Heart left ventricle (tissue), 16 donors: ENCODE measurements around the gene CTBP1. TPM values are rescaled to one million over a fixed set of nuclear protein-coding genes. Genes with fewer than 3 reads are reported as not detected.
A peak's percentile ranks its signal among the peaks of the same experiment; 100 is the strongest.

Experiments used
- ATAC-seq, 4 donors: fragments of 200-7000 bp; cut with Tn5 transposase; one replicate each; pipeline ENCODE4 v1.9.1; 2020 to 2022; ENCODE audit warnings: moderate library complexity in 4 of 4, mild to moderate bottlenecking in 3 of 4, moderate number of reproducible peaks in 1 of 4
- DNase-seq, 5 donors: peaks; one replicate each; pipeline ENCODE4 v3.0.0-alpha.2; 2020
- H3K27ac ChIP-seq, 12 donors: fragments of 200-600 bp; sonication (generic) in 4 of 12; one replicate each; pipeline versions ENCODE4 v1.5.0 to v1.8.0; 2016 to 2022; ENCODE audit warnings: mild to moderate bottlenecking in 2 of 12
- H3K27me3 ChIP-seq, 9 donors: fragments of 200-600 bp; sonication (generic) in 2 of 9; one replicate each; pipeline versions ENCODE4 v1.5.1 to v1.8.0; 2016 to 2022; ENCODE audit warnings: mild to moderate bottlenecking in 3 of 9
- H3K36me3 ChIP-seq, 9 donors: fragments of 200-600 bp; sonication (generic) in 2 of 9; one replicate each; pipeline versions ENCODE4 v1.5.0 to v1.8.0; 2018 to 2022; ENCODE audit warnings: mild to moderate bottlenecking in 2 of 9
- H3K4me1 ChIP-seq, 12 donors: fragments of 200-600 bp; sonication (generic) in 4 of 12; one replicate each; pipeline versions ENCODE4 v1.5.0 to v1.8.0; 2016 to 2022; ENCODE audit warnings: mild to moderate bottlenecking in 3 of 12
- H3K4me3 ChIP-seq, 12 donors: fragments of 200-600 bp; sonication (generic) in 4 of 12; one replicate each; pipeline versions ENCODE4 v1.5.0 to v1.8.0; 2017 to 2022; ENCODE audit warnings: mild to moderate bottlenecking in 9 of 12, moderate library complexity in 4 of 12
- H3K9me3 ChIP-seq, 12 donors: fragments of 200-600 bp; sonication (generic) in 4 of 12; one replicate each; pipeline versions ENCODE4 v1.5.0 to v1.8.0; 2016 to 2022; ENCODE audit warnings: mild to moderate bottlenecking in 1 of 12
- POLR2A ChIP-seq, 2 donors: fragments of 450-650 bp; IDR thresholded peaks; one replicate each; pipeline ENCODE4 v1.6.1; 2017; ENCODE audit warnings: antibody characterized with exemption in 2 of 2, mild to moderate bottlenecking in 2 of 2, moderate library complexity in 2 of 2
- WGBS, 4 donors: extraction: QIAGEN DNeasy Blood & Tissue Kit in 2 of 4; methylation state at CpG; one replicate each; pipeline versions ENCODE4 v1.1.5 to v1.1.7; 2013 to 2018; 5-methylcytosine and 5-hydroxymethylcytosine counted together
- intact Hi-C, 10 donors: fragments of 100-400 bp; cut with DNase I; formaldehyde crosslinking; loops; one replicate each; pipeline versions ENCODE4 v1.11.1 to v1.14.2; 2022
- polyA plus RNA-seq, 2 donors: library from polyadenylated mRNA; stranded (reverse); fragments of 200-250 nt; gene quantifications; one replicate each; pipeline ENCODE4 v1.2.3, GENCODE V29; 2013
- total RNA-seq, 9 donors: library from RNA; depleted of rRNA in 2 of 9; stranded (reverse); fragments of >200 nt in 2 of 9; fragmentation: NEBNext Ultra II Directional in 3 of 9; extraction: Animal tissue kit (Norgen Biotek cat#: 25700) in 3 of 9; gene quantifications; one replicate each; pipeline versions ENCODE4 v1.1.0 to v1.2.4, GENCODE V29; 2016 to 2023
- TF ChIP-seq, protein P1 (sequence below), 12 donors: fragments of 200-600 bp; sonication (generic) in 4 of 12; IDR thresholded peaks; one replicate each; pipeline versions ENCODE4 v1.5.0 to v1.8.0; 2018 to 2022; ENCODE audit warnings: antibody characterized with exemption in 12 of 12, mild to moderate bottlenecking in 5 of 12
- donor health status: ischemic (EF 13 %, LVEDD 7.1; RV severe dilation, severe dysfunction).
- donor health status: healthy with polysubstance abuse.
- donor health status: DM: no; HTN: yes; CAD: no.
- donor health status: DM: no; HTN: no; CAD: no.
- donor health status: ischemic (EF 25% LVEDD 6.9; RV normal size, moderate dysfunction).
- donor health status: ischemic (EF 25% LVEDD 5.7; RV mildly dilated, moderate dysfunction).
- donor health status: healthy.
- donor health status: DM: yes; HTN: yes; CAD: no.
- donor health status: ischemic (EF 35%, LVEDD 5.7; RV mildly dilated, moderate dysfunction).
- donor health status: nonischemic (EF 11% LVEDD 7.7; RV severe dilation, severe dysfunction).
- donor health status: DM: yes; HTN: yes; CAD: no.
- donor health status: PGD.
- donor health status: ischemic (EF 29% LVEDD 5.4; RV normal size, mild dysfunction).
- donor health status: nonischemic (EF 23%, LVEDD 6.1; RV moderate dilation, normal function).

The CTBP1 gene
- total and polyA plus RNA-seq, 11 donors, result 92.0 to 165 (median 128) TPM

DNA sequence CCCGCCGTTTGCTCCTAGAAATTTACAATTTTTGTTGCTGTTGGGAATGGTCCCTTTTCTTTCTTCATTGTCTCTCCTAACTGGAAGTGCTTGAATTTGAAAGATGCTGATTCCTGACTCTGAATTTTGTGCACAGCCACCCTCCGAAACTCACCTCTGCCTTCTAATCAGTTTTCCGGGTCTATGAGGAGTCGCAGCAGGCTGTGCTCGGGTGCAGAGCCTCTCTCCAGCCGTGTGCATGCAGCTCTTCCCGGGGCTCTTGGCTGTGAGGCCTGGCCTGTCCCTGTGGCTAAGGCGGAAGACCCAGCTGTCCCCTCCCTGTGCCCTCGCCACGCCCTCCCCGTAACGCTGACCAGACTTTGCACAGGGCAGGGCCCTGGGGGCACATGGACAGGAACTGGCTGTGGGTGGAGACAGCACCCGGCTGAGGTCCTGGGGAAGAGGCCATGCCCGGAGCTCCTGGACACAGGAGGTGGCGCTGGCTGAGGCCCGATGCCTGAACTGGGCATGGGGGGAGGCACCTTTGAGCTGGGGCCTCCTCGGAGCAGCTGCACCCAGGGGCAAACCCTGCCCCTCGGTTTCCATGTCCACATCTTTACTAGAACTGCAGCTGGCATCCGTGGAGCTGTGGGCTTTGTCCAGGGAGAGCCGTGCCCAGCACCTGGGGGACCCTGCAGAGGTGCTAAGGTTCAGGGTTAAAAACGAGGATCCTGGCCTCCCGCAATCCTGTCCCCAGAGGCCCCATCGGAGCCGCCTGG, 43.9 kb downstream of the CTBP1 start:
- no peak for ATAC-seq
- DNase-seq, result peak in 4 of 5 donors; percentile 21 to 54 (median 24)
- no peak overlapping the region for H3K27ac ChIP-seq
- H3K4me1 ChIP-seq, result peaks cover 1 to 70% (median 33%) of the 10 kb centered on the region in 12 donors
- H3K4me3 ChIP-seq, result no peak overlapping the region
- H3K27me3 ChIP-seq, result no peaks in the 10 kb centered on the region
- no peaks in the 10 kb centered on the region for H3K36me3 ChIP-seq
- no peaks in the 10 kb centered on the region for H3K9me3 ChIP-seq
- WGBS, 4 donors, result 79 to 92% (median 82%) methylated on average over 16 to 25 of the region's 25 CpGs
- intact Hi-C loops, result loop anchor here in 4 of 10 donors (5.0 kb wide), 3 partner anchors 33 to 42 kb away; partner anchors contain the start of genes SPON2 (in 2 of the 4) and CTBP1 (in 1 of the 4)
- TF ChIP-seq, protein P1, sequence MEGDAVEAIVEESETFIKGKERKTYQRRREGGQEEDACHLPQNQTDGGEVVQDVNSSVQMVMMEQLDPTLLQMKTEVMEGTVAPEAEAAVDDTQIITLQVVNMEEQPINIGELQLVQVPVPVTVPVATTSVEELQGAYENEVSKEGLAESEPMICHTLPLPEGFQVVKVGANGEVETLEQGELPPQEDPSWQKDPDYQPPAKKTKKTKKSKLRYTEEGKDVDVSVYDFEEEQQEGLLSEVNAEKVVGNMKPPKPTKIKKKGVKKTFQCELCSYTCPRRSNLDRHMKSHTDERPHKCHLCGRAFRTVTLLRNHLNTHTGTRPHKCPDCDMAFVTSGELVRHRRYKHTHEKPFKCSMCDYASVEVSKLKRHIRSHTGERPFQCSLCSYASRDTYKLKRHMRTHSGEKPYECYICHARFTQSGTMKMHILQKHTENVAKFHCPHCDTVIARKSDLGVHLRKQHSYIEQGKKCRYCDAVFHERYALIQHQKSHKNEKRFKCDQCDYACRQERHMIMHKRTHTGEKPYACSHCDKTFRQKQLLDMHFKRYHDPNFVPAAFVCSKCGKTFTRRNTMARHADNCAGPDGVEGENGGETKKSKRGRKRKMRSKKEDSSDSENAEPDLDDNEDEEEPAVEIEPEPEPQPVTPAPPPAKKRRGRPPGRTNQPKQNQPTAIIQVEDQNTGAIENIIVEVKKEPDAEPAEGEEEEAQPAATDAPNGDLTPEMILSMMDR (IDR thresholded peaks at IDR 0.05), result no peak
- TF ChIP-seq POLR2A (IDR thresholded peaks at IDR 0.05), result no peak

DNA sequence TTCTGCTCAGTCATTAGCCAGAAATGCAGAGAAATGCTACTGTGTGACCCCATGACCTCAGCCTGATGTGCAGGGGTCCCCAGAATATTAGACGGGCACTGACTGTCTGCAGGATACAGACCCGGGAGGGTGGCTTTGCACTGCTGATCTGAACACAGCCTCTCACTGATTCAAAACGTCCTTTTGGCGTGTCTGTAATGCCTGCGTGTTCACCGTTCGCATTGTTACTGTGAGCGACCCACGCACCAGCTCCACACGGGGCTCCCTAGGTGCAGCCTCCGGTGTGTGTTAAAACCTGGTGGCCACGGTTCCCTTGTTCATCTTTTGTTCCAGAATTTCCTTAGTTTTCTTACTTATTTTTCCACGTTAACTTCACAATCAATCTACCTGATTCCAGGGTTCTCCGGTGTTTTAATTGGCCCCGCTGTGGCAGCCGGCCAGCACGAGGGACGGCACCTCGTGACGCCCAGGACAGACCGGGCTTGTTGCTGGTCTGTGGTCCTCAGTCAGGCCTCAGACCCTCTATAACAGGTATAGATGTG, 44.6 kb downstream of the CTBP1 start:
- intact Hi-C loops, result no loop called here
- no peak overlapping the region for H3K4me3 ChIP-seq
- ATAC-seq (no peak), DNase-seq (no peak)
- 94 to 96% (median 95%) methylated on average over 21 of the region's 21 CpGs for WGBS, 4 donors
- no peaks in the 10 kb centered on the region for H3K36me3 ChIP-seq
- no peak for TF ChIP-seq POLR2A (IDR thresholded peaks at IDR 0.05)
- TF ChIP-seq, protein P1 (IDR thresholded peaks at IDR 0.05), result no peak
- peaks cover 0 to 66% (median 28%) of the 10 kb centered on the region in 12 donors for H3K4me1 ChIP-seq
- no peaks in the 10 kb centered on the region for H3K9me3 ChIP-seq
- no peak overlapping the region for H3K27ac ChIP-seq
- H3K27me3 ChIP-seq, result no peaks in the 10 kb centered on the region

DNA sequence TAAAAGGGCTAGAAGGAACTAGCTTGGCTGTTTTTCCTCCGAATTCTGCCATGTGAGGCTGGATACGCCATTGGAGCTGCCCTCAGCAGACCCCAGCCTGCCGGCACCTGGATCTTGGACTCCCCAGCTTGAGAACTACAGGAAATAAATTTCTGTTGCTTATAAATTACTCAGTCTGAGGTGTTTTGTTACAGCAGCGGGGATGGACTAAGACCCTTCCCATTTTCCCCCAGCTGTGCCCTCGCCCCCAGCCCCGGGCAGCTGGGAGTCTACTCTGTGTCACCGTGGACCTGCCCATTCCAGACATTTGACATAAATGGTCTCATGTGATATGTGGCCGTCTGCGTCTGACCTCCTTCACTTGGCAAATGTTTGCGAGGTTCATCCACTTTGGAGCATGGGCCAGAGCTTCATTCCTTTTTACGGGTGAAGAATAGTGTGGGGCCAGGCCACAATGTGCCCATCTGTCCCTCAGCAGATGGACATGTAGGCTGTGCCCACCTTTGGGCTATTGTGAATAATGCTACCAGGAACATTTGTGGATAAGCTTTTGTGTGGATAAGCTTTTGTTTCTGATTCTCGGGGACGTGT, 45.8 kb downstream of the CTBP1 start:
- Histone ChIP-seq H3K27me3 (no peaks in the 10 kb centered on the region), H3K36me3 (no peaks in the 10 kb centered on the region), H3K27ac (peak overlapping the region in 6 of 12 donors; percentile 50 to 86 (median 70)), H3K9me3 (no peaks in the 10 kb centered on the region), H3K4me3 (no peak overlapping the region), H3K4me1 (peaks cover 0 to 54% (median 16%) of the 10 kb centered on the region in 12 donors)
- TF ChIP-seq, protein P1 (IDR thresholded peaks at IDR 0.05), result no peak
- intact Hi-C loops, result no loop called here
- DNase-seq, result no peak
- 85 to 91% (median 88%) methylated on average over 13 of the region's 13 CpGs for WGBS, 4 donors
- no peak for ATAC-seq

DNA sequence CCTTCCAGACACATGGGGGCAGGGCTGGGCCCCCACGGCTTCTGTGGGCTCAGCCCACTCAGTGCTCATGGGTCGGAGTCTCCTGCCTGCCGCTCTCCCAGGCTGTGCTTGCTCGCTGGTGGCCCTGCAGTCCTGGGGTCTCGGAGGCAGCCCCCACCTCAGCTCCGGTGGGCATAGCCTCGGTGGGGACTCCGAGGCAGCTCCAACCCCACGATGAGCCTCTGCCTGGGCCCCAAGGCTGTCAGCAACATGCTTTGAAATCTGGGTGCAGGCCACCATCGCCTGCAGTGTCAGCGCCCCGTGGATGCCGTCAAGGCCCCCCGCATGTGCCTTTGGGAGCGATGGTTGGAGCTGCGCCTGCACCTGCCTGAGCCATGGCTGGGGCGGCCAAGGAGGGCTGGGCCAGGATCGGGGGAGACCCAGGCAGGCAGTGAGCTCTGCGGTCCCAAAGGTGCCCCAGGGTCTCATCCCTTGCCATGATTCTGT, 46.4 kb downstream of the CTBP1 start:
- peak in 2 of 5 donors; percentile 23 to 58 for DNase-seq
- H3K4me3 ChIP-seq, result no peak overlapping the region
- H3K27ac ChIP-seq, result peak overlapping the region in 11 of 12 donors; percentile 39 to 86 (median 65)
- no peaks in the 10 kb centered on the region for H3K36me3 ChIP-seq
- 80 to 95% (median 91%) methylated on average over 1 to 19 of the region's 19 CpGs for WGBS, 4 donors
- no peak for ATAC-seq
- no peaks in the 10 kb centered on the region for H3K9me3 ChIP-seq
- no peak for TF ChIP-seq POLR2A (IDR thresholded peaks at IDR 0.05)
- TF ChIP-seq, protein P1 (IDR thresholded peaks at IDR 0.05), result no peak
- H3K4me1 ChIP-seq, result peaks cover 0 to 48% (median 12%) of the 10 kb centered on the region in 12 donors
- intact Hi-C loops, result no loop called here
- no peaks in the 10 kb centered on the region for H3K27me3 ChIP-seq
